Measurements from ENCODE around the gene STKLD1.

The STKLD1 gene

GRCh38 chr9:133397370-133397769 is 21.2 kb downstream of the STKLD1 start:
- no peaks in the 10 kb centered on the region for H3K27me3 ChIP-seq (ENCODE audit: insufficient read depth, insufficient read length)
- peaks cover 20% of the 10 kb centered on the region for H3K36me3 ChIP-seq (ENCODE audit: insufficient read depth, insufficient read length, low read length)
- H3K9ac ChIP-seq (ENCODE audit: insufficient read length, low read depth): no peak overlapping the region
- peaks cover 4% of the 10 kb centered on the region for H3K4me1 ChIP-seq (ENCODE audit: insufficient read depth, insufficient read length)
- no peaks in the 10 kb centered on the region for H3K9me3 ChIP-seq (ENCODE audit: insufficient read depth, low read length)
- TF ChIP-seq SUZ12 (IDR thresholded peaks at IDR 0.05; ENCODE audit: extremely low read depth, insufficient read depth, insufficient read length): no peak
- TF ChIP-seq ZNF274 (IDR thresholded peaks at IDR 0.05; ENCODE audit: low read depth, low read length): no peak
- no peak for TF ChIP-seq YY1 (IDR thresholded peaks at IDR 0.05; ENCODE audit: insufficient read depth, insufficient read length)
- DNase-seq (ENCODE audit: low read depth, low spot score): no peak
- no peak overlapping the region for H3K4me3 ChIP-seq (ENCODE audit: insufficient read length, low read depth)

DNA sequence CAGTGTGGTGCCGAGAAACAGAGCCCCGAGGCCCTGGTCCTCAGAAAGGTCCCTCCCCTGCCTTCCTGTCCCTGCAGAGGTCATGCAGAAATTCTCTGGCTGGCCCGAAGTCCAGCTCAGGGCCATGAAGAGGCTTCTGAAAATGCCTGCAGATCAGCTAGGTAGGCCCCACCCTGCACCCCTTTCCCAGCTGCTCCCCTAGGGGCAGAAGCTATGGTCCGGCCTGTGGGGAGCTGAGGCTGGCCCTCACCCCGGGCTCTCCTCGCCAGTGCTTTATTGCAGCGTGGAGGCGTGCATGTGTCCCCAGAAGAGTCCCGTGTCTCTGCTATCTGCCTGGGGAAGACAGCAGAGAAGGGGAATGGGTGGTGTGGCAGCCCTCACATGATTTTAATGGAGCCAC is 21.7 kb downstream of the STKLD1 start:
- TF ChIP-seq SUZ12 (IDR thresholded peaks at IDR 0.05; ENCODE audit: extremely low read depth, insufficient read depth, insufficient read length): no peak
- no peak for TF ChIP-seq ZNF274 (IDR thresholded peaks at IDR 0.05; ENCODE audit: low read depth, low read length)
- TF ChIP-seq YY1 (IDR thresholded peaks at IDR 0.05; ENCODE audit: insufficient read depth, insufficient read length): no peak
- H3K36me3 ChIP-seq (ENCODE audit: insufficient read depth, insufficient read length, low read length): peaks cover 25% of the 10 kb centered on the region
- no peak overlapping the region for H3K4me3 ChIP-seq (ENCODE audit: insufficient read length, low read depth)
- no peaks in the 10 kb centered on the region for H3K9me3 ChIP-seq (ENCODE audit: insufficient read depth, low read length)
- H3K9ac ChIP-seq (ENCODE audit: insufficient read length, low read depth): no peak overlapping the region
- no peak for DNase-seq (ENCODE audit: low read depth, low spot score)
- no peaks in the 10 kb centered on the region for H3K27me3 ChIP-seq (ENCODE audit: insufficient read depth, insufficient read length)
- H3K4me1 ChIP-seq (ENCODE audit: insufficient read depth, insufficient read length): peaks cover 4% of the 10 kb centered on the region

GRCh38 chr9:133400292-133400691 is 24.1 kb downstream of the STKLD1 start:
- H3K9ac ChIP-seq (ENCODE audit: insufficient read length, low read depth): no peak overlapping the region
- no peaks in the 10 kb centered on the region for H3K9me3 ChIP-seq (ENCODE audit: insufficient read depth, low read length)
- no peak for DNase-seq (ENCODE audit: low read depth, low spot score)
- H3K27me3 ChIP-seq (ENCODE audit: insufficient read depth, insufficient read length): no peaks in the 10 kb centered on the region
- H3K36me3 ChIP-seq (ENCODE audit: insufficient read depth, insufficient read length, low read length): peaks cover 49% of the 10 kb centered on the region
- H3K4me1 ChIP-seq (ENCODE audit: insufficient read depth, insufficient read length): no peaks in the 10 kb centered on the region
- no peak overlapping the region for H3K4me3 ChIP-seq (ENCODE audit: insufficient read length, low read depth)
- TF ChIP-seq YY1 (IDR thresholded peaks at IDR 0.05; ENCODE audit: insufficient read depth, insufficient read length) (no peak), SUZ12 (IDR thresholded peaks at IDR 0.05; ENCODE audit: extremely low read depth, insufficient read depth, insufficient read length) (no peak), ZNF274 (IDR thresholded peaks at IDR 0.05; ENCODE audit: low read depth, low read length) (no peak)

DNA sequence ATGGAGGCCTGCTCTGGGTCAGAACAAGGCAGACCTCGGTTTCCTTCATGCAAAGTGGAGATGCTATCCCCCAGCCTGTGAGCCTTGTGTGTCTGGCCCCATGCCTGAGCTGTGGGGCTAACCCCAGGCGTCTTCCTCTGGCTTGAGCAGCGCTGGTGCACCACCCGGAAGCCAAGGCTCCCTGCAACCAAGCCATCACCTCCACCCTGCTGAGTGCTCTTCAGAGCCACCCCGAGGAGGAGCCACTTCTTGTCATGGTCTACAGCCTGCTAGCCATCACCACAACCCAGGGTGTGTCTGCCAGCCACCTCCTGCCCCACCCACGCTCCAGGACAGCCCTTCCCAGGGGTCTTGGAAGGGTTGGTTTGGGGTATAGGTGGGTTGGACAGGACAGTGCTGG is 25.4 kb downstream of the STKLD1 start:
- H3K4me3 ChIP-seq (ENCODE audit: insufficient read length, low read depth): no peak overlapping the region
- DNase-seq (ENCODE audit: low read depth, low spot score): no peak
- TF ChIP-seq YY1 (IDR thresholded peaks at IDR 0.05; ENCODE audit: insufficient read depth, insufficient read length): no peak
- TF ChIP-seq ZNF274 (IDR thresholded peaks at IDR 0.05; ENCODE audit: low read depth, low read length): no peak
- TF ChIP-seq SUZ12 (IDR thresholded peaks at IDR 0.05; ENCODE audit: extremely low read depth, insufficient read depth, insufficient read length): no peak
- H3K9ac ChIP-seq (ENCODE audit: insufficient read length, low read depth): no peak overlapping the region
- peaks cover 2% of the 10 kb centered on the region for H3K4me1 ChIP-seq (ENCODE audit: insufficient read depth, insufficient read length)
- no peaks in the 10 kb centered on the region for H3K27me3 ChIP-seq (ENCODE audit: insufficient read depth, insufficient read length)
- H3K36me3 ChIP-seq (ENCODE audit: insufficient read depth, insufficient read length, low read length): peaks cover 62% of the 10 kb centered on the region
- H3K9me3 ChIP-seq (ENCODE audit: insufficient read depth, low read length): no peaks in the 10 kb centered on the region

GRCh38 chr9:133402689-133403088 is 26.5 kb downstream of the STKLD1 start:
- H3K9ac ChIP-seq (ENCODE audit: insufficient read length, low read depth): no peak overlapping the region
- no peak for DNase-seq (ENCODE audit: low read depth, low spot score)

DNA sequence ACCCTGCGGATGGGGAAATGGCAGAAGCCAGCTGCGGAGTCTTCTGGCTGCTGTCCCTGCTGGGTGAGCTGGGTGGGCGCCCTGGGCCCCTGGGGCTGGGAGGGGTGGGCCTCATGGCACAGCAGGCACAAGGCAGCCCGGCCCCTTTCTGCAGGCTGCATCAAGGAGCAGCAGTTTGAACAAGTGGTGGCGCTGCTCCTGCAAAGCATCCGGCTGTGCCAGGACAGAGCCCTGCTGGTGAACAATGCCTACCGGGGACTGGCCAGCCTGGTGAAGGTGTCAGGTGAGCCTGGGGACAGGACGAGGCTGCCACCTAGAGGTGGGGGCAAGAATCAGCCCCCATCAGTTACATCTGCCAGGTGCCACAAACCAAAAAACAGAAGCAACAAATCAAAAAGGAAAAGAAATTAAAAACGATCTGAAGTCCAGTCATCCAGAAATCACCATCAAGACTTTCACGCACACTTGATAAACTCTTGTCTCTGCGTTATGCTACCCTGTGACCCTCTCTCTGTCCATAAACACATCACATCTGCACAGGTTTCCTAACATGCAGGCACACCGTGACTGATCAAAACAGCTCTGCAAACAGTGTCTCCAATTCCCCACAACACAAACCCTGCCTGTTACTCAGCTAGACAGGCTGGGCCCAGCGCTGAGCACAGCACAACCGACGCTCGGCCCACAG is 27.7 kb downstream of the STKLD1 start:
- Histone ChIP-seq H3K4me3 (ENCODE audit: insufficient read length, low read depth) (no peak overlapping the region), H3K9ac (ENCODE audit: insufficient read length, low read depth) (no peak overlapping the region), H3K27me3 (ENCODE audit: insufficient read depth, insufficient read length) (no peaks in the 10 kb centered on the region), H3K36me3 (ENCODE audit: insufficient read depth, insufficient read length, low read length) (peaks cover 84% of the 10 kb centered on the region), H3K9me3 (ENCODE audit: insufficient read depth, low read length) (no peaks in the 10 kb centered on the region), H3K4me1 (ENCODE audit: insufficient read depth, insufficient read length) (peaks cover 2% of the 10 kb centered on the region)
- no peak for TF ChIP-seq ZNF274 (IDR thresholded peaks at IDR 0.05; ENCODE audit: low read depth, low read length)
- no peak for TF ChIP-seq SUZ12 (IDR thresholded peaks at IDR 0.05; ENCODE audit: extremely low read depth, insufficient read depth, insufficient read length)
- no peak for TF ChIP-seq YY1 (IDR thresholded peaks at IDR 0.05; ENCODE audit: insufficient read depth, insufficient read length)
- peak; percentile 22 for DNase-seq (ENCODE audit: low read depth, low spot score)

More at GRCh38 chr9:133402689-133403088, 26.5 kb downstream of the STKLD1 start:
- peaks cover 2% of the 10 kb centered on the region for H3K4me1 ChIP-seq (ENCODE audit: insufficient read depth, insufficient read length)
- H3K36me3 ChIP-seq (ENCODE audit: insufficient read depth, insufficient read length, low read length): peaks cover 73% of the 10 kb centered on the region
- no peak overlapping the region for H3K4me3 ChIP-seq (ENCODE audit: insufficient read length, low read depth)
- H3K27me3 ChIP-seq (ENCODE audit: insufficient read depth, insufficient read length): no peaks in the 10 kb centered on the region
- no peak for TF ChIP-seq YY1 (IDR thresholded peaks at IDR 0.05; ENCODE audit: insufficient read depth, insufficient read length)
- no peak for TF ChIP-seq ZNF274 (IDR thresholded peaks at IDR 0.05; ENCODE audit: low read depth, low read length)
- no peak for TF ChIP-seq SUZ12 (IDR thresholded peaks at IDR 0.05; ENCODE audit: extremely low read depth, insufficient read depth, insufficient read length)
- no peaks in the 10 kb centered on the region for H3K9me3 ChIP-seq (ENCODE audit: insufficient read depth, low read length)

DNA sequence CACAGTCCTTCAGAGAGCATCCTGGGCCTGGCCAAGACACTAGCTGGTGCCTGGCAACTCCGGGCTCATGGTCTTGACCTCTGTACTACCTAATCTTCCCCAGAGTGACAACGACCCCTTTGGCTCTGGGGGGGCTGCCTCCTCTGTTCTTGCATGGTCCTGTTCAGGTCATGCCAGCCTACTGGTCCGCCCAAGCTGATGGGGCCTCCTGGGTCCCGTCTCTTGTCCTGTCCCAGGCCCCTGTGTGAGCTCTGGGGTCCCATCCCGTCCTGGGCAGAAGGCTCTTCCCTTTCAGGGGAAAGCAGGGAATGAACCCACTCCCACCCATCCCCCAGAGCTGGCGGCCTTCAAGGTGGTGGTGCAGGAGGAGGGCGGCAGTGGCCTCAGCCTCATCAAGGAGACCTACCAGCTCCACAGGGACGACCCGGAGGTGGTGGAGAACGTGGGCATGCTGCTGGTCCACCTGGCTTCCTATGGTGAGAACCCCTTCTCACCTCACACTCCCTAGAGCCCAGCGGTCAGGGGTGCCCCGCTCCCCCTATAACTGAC is 28.4 kb downstream of the STKLD1 start:
- Histone ChIP-seq H3K9ac (ENCODE audit: insufficient read length, low read depth) (no peak overlapping the region), H3K9me3 (ENCODE audit: insufficient read depth, low read length) (no peaks in the 10 kb centered on the region), H3K4me3 (ENCODE audit: insufficient read length, low read depth) (no peak overlapping the region), H3K36me3 (ENCODE audit: insufficient read depth, insufficient read length, low read length) (peaks cover 90% of the 10 kb centered on the region), H3K27me3 (ENCODE audit: insufficient read depth, insufficient read length) (no peaks in the 10 kb centered on the region), H3K4me1 (ENCODE audit: insufficient read depth, insufficient read length) (peaks cover 2% of the 10 kb centered on the region)
- no peak for DNase-seq (ENCODE audit: low read depth, low spot score)
- TF ChIP-seq SUZ12 (IDR thresholded peaks at IDR 0.05; ENCODE audit: extremely low read depth, insufficient read depth, insufficient read length): no peak
- TF ChIP-seq YY1 (IDR thresholded peaks at IDR 0.05; ENCODE audit: insufficient read depth, insufficient read length): no peak
- no peak for TF ChIP-seq ZNF274 (IDR thresholded peaks at IDR 0.05; ENCODE audit: low read depth, low read length)
